ENCODE data around the gene NAA38. TPM values are rescaled to one million over a fixed set of nuclear protein-coding genes. Genes with fewer than 3 reads are reported as not detected.

NAA38 gene
- polyA plus RNA-seq, 4 donors: 60.5 to 133 (median 65.9) TPM

Other genes with a start within 250 kb of the NAA38 start
- gene FXR2, start 242.7 kb downstream of the NAA38 start, polyA plus RNA-seq (ENCODE audit: insufficient read length in 4 of 4): 10 to 100 TPM; 42.8 to 55.0 (median 45.2) TPM
- 100 to 1,000 TPM in 3 of 4 donors, 10 to 100 TPM in 1; 86.6 to 152 (median 114) TPM for gene SAT2, start 229.7 kb downstream of the NAA38 start, polyA plus RNA-seq (ENCODE audit: insufficient read length in 4 of 4)
- gene SHBG, start 227.4 kb downstream of the NAA38 start, polyA plus RNA-seq (ENCODE audit: insufficient read length in 4 of 4): 1 to 10 TPM; 2.3 to 5.1 (median 4.0) TPM
- 10 to 100 TPM; 18.3 to 27.3 (median 20.5) TPM for gene ATP1B2, start 206.6 kb downstream of the NAA38 start, polyA plus RNA-seq (ENCODE audit: insufficient read length in 4 of 4)
- gene TP53, start 170.1 kb downstream of the NAA38 start, polyA plus RNA-seq (ENCODE audit: insufficient read length in 4 of 4): 10 to 100 TPM; 45.1 to 75.9 (median 70.2) TPM
- 10 to 100 TPM in 3 of 4 donors, 1 to 10 TPM in 1; 9.0 to 17.0 (median 12.8) TPM for gene WRAP53, start 169.1 kb downstream of the NAA38 start, polyA plus RNA-seq (ENCODE audit: insufficient read length in 4 of 4)
- 10 to 100 TPM; 19.8 to 32.6 (median 23.4) TPM for gene EFNB3, start 152.4 kb downstream of the NAA38 start, polyA plus RNA-seq (ENCODE audit: insufficient read length in 4 of 4)
- under 1 TPM; 0.29 to 0.49 (median 0.38) TPM for gene DNAH2, start 139.8 kb downstream of the NAA38 start, polyA plus RNA-seq (ENCODE audit: insufficient read length in 4 of 4)
- 10 to 100 TPM; 18.4 to 30.7 (median 23.3) TPM for gene KDM6B, start 23.3 kb downstream of the NAA38 start, polyA plus RNA-seq (ENCODE audit: insufficient read length in 4 of 4)
- gene TMEM88, start 2.5 kb downstream of the NAA38 start, polyA plus RNA-seq (ENCODE audit: insufficient read length in 4 of 4): 10 to 100 TPM; 13.4 to 26.9 (median 24.7) TPM
- 10 to 100 TPM; 10.6 to 28.9 (median 24.4) TPM for gene CYB5D1, start 444 bp upstream of the NAA38 start, polyA plus RNA-seq (ENCODE audit: insufficient read length in 4 of 4)
- 100 to 1,000 TPM; 146 to 213 (median 186) TPM for gene CHD3, start 31.2 kb upstream of the NAA38 start, polyA plus RNA-seq (ENCODE audit: insufficient read length in 4 of 4)
- gene RNF227, start 58.7 kb upstream of the NAA38 start, polyA plus RNA-seq (ENCODE audit: insufficient read length in 4 of 4): 1 to 10 TPM; 3.9 to 6.4 (median 4.9) TPM
- 10 to 100 TPM in 3 of 4 donors, 1 to 10 TPM in 1; 9.6 to 28.0 (median 15.3) TPM for gene KCNAB3, start 72.3 kb upstream of the NAA38 start, polyA plus RNA-seq (ENCODE audit: insufficient read length in 4 of 4)
- gene TRAPPC1, start 74.4 kb upstream of the NAA38 start, polyA plus RNA-seq (ENCODE audit: insufficient read length in 4 of 4): 100 to 1,000 TPM in 3 of 4 donors, 10 to 100 TPM in 1; 90.8 to 137 (median 132) TPM
- 10 to 100 TPM; 44.2 to 67.3 (median 54.4) TPM for gene CNTROB, start 74.6 kb upstream of the NAA38 start, polyA plus RNA-seq (ENCODE audit: insufficient read length in 4 of 4)
- under 1 TPM in 3 of 4 donors, not detected in 1; 0.10 to 0.34 (median 0.18) TPM for gene GUCY2D, start 145.1 kb upstream of the NAA38 start, polyA plus RNA-seq (ENCODE audit: insufficient read length in 4 of 4)
- gene ALOX15B, start 181.5 kb upstream of the NAA38 start, polyA plus RNA-seq (ENCODE audit: insufficient read length in 4 of 4): 1 to 10 TPM in 1 of 4 donors, under 1 TPM in 2, not detected in 1; 0.72 to 1.8 (median 0.95) TPM
- gene ALOX12B, start 230.2 kb upstream of the NAA38 start, polyA plus RNA-seq (ENCODE audit: insufficient read length in 4 of 4): 1 to 10 TPM in 1 of 4 donors, under 1 TPM in 2, not detected in 1; 0.54 to 1.1 (median 0.72) TPM

Measured in left renal pelvis (tissue), 4 donors.